Effector memory CD4-positive, alpha-beta T cell (primary cell): ENCODE results near the gene NPAS1.

Experiments used
- DNase-seq, 3 donors: peaks; one replicate each; pipeline ENCODE4 v3.0.0-alpha.2; 2020
- H3K27ac ChIP-seq: 2 replicates; pipeline ENCODE4 v1.7.0; 2013; ENCODE audit warnings: mild to moderate bottlenecking, low read length, moderate library complexity; ENCODE audit not compliant: insufficient read depth, poor library complexity, severe bottlenecking
- H3K27me3 ChIP-seq: replicated peaks from 2 replicates; pipeline ENCODE4 v1.7.0; 2013; ENCODE audit warnings: mild to moderate bottlenecking, low read length; ENCODE audit not compliant: insufficient read depth, control insufficient read depth, poor library complexity, severe bottlenecking
- H3K36me3 ChIP-seq: 2 replicates; pipeline ENCODE4 v1.7.0; 2013; ENCODE audit warnings: mild to moderate bottlenecking, low read length, moderate library complexity; ENCODE audit not compliant: control insufficient read depth, insufficient read depth
- H3K4me1 ChIP-seq: 2 replicates; pipeline ENCODE4 v1.7.0; 2013; ENCODE audit warnings: low read length, mild to moderate bottlenecking; ENCODE audit not compliant: control insufficient read depth, insufficient read depth, poor library complexity, severe bottlenecking
- H3K4me3 ChIP-seq: 2 replicates; pipeline ENCODE4 v1.7.0; 2013; ENCODE audit warnings: low read length, low read depth, mild to moderate bottlenecking; ENCODE audit not compliant: insufficient read depth, poor library complexity, severe bottlenecking
- H3K9me3 ChIP-seq: 2 replicates; pipeline ENCODE4 v1.7.0; 2013; ENCODE audit warnings: mild to moderate bottlenecking, low read length, moderate library complexity; ENCODE audit not compliant: control insufficient read depth

The NPAS1 gene

GRCh38 chr19:47013041-47013517 lies 6.6 kb upstream of the NPAS1 start:
- Histone ChIP-seq H3K9me3 (no peaks in the 10 kb centered on the region), H3K36me3 (no peaks in the 10 kb centered on the region), H3K27me3 (peaks cover 4% of the 10 kb centered on the region), H3K4me3 (no peak overlapping the region), H3K4me1 (peaks cover 6% of the 10 kb centered on the region), H3K27ac (no peak overlapping the region)
- DNase-seq = peak; percentile 34 to 47 (median 36)

GRCh38 chr19:47018923-47019322 lies 714 bp upstream of the NPAS1 start:
- no peak for DNase-seq
- no peak overlapping the region for H3K4me3 ChIP-seq
- no peak overlapping the region for H3K27ac ChIP-seq
- H3K9me3 ChIP-seq = no peaks in the 10 kb centered on the region
- H3K4me1 ChIP-seq = peaks cover 42% of the 10 kb centered on the region
- H3K27me3 ChIP-seq = peaks cover 45% of the 10 kb centered on the region
- H3K36me3 ChIP-seq = no peaks in the 10 kb centered on the region

- no peak for DNase-seq
- H3K27me3 ChIP-seq = peaks cover 49% of the 10 kb centered on the region
- H3K4me3 ChIP-seq = no peak overlapping the region
- no peaks in the 10 kb centered on the region for H3K9me3 ChIP-seq
- H3K36me3 ChIP-seq = no peaks in the 10 kb centered on the region
- peaks cover 42% of the 10 kb centered on the region for H3K4me1 ChIP-seq
- H3K27ac ChIP-seq = no peak overlapping the region
These were observed 632 bp downstream of the NPAS1 start for GRCh38 chr19:47020132-47020805.

- Histone ChIP-seq H3K4me1 (peaks cover 42% of the 10 kb centered on the region), H3K36me3 (no peaks in the 10 kb centered on the region), H3K27ac (no peak overlapping the region), H3K27me3 (peaks cover 49% of the 10 kb centered on the region), H3K4me3 (peak overlapping the region; percentile 39), H3K9me3 (no peaks in the 10 kb centered on the region)
- no peak for DNase-seq
These were observed 1.4 kb downstream of the NPAS1 start for GRCh38 chr19:47020992-47021496.

GRCh38 chr19:47021536-47022139 lies 2.0 kb downstream of the NPAS1 start:
- no peak for DNase-seq
- Histone ChIP-seq H3K27ac (no peak overlapping the region), H3K27me3 (peaks cover 49% of the 10 kb centered on the region), H3K9me3 (no peaks in the 10 kb centered on the region), H3K4me1 (peaks cover 42% of the 10 kb centered on the region), H3K4me3 (no peak overlapping the region), H3K36me3 (no peaks in the 10 kb centered on the region)

DNA sequence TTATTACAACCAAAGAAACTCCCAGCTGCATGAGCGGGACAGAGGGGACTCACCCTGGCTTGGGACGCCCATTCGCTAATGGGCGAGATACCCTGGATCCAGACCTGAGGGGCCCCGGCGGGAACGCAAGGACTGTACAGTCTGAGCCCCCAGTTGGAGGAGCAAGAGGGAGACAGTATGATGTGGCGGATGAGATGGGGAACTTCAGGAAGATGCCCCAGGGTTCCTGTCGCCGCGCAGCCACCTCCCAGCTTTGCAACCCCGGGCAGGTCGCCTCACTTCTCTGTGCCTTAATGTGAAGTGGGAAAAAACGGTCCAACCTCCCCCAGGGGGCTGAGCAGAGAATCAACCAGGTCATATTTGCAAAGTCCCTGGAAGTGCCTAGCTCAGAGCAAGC lies 2.5 kb downstream of the NPAS1 start:
- H3K27me3 ChIP-seq = peaks cover 52% of the 10 kb centered on the region
- peaks cover 42% of the 10 kb centered on the region for H3K4me1 ChIP-seq
- H3K9me3 ChIP-seq = no peaks in the 10 kb centered on the region
- no peak overlapping the region for H3K4me3 ChIP-seq
- no peak for DNase-seq
- no peaks in the 10 kb centered on the region for H3K36me3 ChIP-seq
- no peak overlapping the region for H3K27ac ChIP-seq

- DNase-seq = no peak
- Histone ChIP-seq H3K4me3 (no peak overlapping the region), H3K9me3 (no peaks in the 10 kb centered on the region), H3K27ac (no peak overlapping the region), H3K36me3 (no peaks in the 10 kb centered on the region), H3K27me3 (peaks cover 56% of the 10 kb centered on the region), H3K4me1 (peaks cover 42% of the 10 kb centered on the region)
These were observed 3.2 kb downstream of the NPAS1 start for GRCh38 chr19:47022541-47023447.

GRCh38 chr19:47023448-47023794 lies 3.8 kb downstream of the NPAS1 start:
- no peaks in the 10 kb centered on the region for H3K9me3 ChIP-seq
- H3K4me1 ChIP-seq = peaks cover 42% of the 10 kb centered on the region
- no peak overlapping the region for H3K27ac ChIP-seq
- peaks cover 60% of the 10 kb centered on the region for H3K27me3 ChIP-seq
- no peak for DNase-seq
- H3K4me3 ChIP-seq = no peak overlapping the region
- H3K36me3 ChIP-seq = no peaks in the 10 kb centered on the region

DNA sequence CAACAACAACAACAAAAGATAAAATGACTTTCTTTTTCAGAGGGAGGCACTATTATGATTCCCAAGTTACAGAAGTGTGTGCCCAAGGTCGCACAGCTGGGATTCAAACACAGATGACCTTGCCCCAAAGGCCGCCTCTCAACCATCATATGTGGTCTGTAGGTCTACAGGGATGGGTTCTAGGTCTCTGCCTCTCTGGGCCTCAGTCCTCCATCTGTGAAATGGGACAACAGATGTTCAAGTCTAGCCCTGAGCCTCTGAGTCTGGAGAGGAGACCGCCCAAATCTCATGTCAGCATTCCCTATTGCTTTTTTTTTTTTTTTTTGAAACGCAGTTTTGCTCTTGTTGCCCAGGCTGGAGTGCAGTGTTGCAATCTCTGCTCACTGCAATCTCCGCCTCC lies 4.9 kb downstream of the NPAS1 start:
- no peaks in the 10 kb centered on the region for H3K36me3 ChIP-seq
- no peak overlapping the region for H3K4me3 ChIP-seq
- DNase-seq = no peak
- H3K4me1 ChIP-seq = peaks cover 39% of the 10 kb centered on the region
- no peaks in the 10 kb centered on the region for H3K9me3 ChIP-seq
- peaks cover 60% of the 10 kb centered on the region for H3K27me3 ChIP-seq
- H3K27ac ChIP-seq = no peak overlapping the region
